Measurements from ENCODE around the gene RIC8A. TPM values are rescaled to one million over a fixed set of nuclear protein-coding genes. Genes with fewer than 3 reads are reported as not detected.
A peak's percentile ranks its signal among the peaks of the same experiment; 100 is the strongest.

The RIC8A gene
- total RNA-seq, 1 donor from 2014 or later, result 103 TPM

DNA sequence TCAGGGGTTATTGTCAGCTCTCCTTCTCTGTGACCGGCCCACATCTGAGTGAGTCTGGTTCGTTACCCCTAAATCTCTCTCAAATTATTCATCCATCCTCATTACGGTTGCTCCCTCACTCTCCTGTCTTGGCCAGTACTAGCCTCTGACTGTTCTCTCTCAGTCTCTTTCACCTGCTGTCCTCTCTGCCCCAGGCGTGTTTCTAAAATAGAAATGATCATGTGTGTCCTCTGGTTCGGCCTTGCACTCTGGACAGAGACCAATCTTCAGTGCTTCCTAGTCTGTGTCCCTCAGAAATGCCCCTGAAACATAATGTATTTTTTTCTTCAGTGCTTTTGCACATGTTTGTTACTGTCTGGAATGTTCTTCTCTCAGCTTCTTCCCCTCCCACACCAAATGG, 34.1 kb downstream of the RIC8A start:
- ATAC-seq, result no peak
- intact Hi-C loops (cut with DNase I), result no loop called here
- Histone ChIP-seq H3K4me3 (no peak overlapping the region), H3K4me1 (peaks cover 16% of the 10 kb centered on the region), H3K27me3 (ENCODE audit: low read depth) (no peaks in the 10 kb centered on the region), H3K9me3 (no peaks in the 10 kb centered on the region), H3K36me3 (peaks cover 77% of the 10 kb centered on the region), H3K27ac (no peak overlapping the region)
- TF ChIP-seq, protein P1, sequence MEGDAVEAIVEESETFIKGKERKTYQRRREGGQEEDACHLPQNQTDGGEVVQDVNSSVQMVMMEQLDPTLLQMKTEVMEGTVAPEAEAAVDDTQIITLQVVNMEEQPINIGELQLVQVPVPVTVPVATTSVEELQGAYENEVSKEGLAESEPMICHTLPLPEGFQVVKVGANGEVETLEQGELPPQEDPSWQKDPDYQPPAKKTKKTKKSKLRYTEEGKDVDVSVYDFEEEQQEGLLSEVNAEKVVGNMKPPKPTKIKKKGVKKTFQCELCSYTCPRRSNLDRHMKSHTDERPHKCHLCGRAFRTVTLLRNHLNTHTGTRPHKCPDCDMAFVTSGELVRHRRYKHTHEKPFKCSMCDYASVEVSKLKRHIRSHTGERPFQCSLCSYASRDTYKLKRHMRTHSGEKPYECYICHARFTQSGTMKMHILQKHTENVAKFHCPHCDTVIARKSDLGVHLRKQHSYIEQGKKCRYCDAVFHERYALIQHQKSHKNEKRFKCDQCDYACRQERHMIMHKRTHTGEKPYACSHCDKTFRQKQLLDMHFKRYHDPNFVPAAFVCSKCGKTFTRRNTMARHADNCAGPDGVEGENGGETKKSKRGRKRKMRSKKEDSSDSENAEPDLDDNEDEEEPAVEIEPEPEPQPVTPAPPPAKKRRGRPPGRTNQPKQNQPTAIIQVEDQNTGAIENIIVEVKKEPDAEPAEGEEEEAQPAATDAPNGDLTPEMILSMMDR (IDR thresholded peaks at IDR 0.05), result no peak
- no peak for DNase-seq

DNA sequence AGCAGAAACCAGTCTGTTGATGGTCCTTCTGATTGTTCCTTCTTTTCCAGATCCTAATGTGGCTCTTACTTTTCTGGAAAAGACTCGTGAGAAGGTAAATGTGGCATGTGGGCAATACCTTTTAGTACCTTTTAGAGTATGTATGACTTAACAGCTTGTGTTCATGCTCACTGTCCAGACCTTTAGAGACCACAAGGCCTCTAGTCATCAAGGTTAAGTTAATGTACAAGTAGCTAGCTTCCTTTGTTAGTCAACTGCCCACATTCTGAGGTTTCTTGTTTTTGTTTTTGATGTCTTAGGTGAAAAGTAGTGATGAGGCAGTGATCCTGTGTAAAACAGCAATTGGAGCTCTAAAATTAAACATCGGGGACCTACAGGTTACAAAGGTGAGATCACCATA, 36.9 kb downstream of the RIC8A start:
- intact Hi-C loops (cut with DNase I), result no loop called here
- no peaks in the 10 kb centered on the region for H3K4me1 ChIP-seq
- TF ChIP-seq, protein P1 (IDR thresholded peaks at IDR 0.05), result no peak
- H3K27ac ChIP-seq, result no peak overlapping the region
- H3K27me3 ChIP-seq (ENCODE audit: low read depth), result no peaks in the 10 kb centered on the region
- no peak overlapping the region for H3K4me3 ChIP-seq
- DNase-seq, result no peak
- no peak for ATAC-seq
- H3K36me3 ChIP-seq, result peaks cover 97% of the 10 kb centered on the region
- no peaks in the 10 kb centered on the region for H3K9me3 ChIP-seq

DNA sequence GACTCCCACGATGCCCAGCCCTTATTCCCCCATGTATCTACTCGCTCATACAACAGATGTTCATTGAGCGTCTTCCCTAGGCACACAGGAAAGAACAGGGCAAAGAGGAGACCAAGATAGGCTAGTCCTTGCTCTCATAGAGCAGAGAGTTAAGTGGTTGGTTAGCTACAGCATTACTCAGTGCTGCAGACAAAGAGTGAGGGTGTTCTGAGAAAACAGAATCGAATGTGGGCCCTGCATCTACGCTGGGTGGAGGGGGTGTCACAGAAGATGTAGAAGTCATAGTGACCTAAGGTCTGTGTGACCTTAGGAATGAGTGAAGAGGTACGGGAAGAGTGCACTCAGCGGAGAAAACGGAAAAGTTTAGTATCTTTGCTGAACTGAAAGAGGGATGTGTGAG, 41.6 kb downstream of the RIC8A start:
- no peaks in the 10 kb centered on the region for H3K9me3 ChIP-seq
- ATAC-seq, result no peak
- H3K4me1 ChIP-seq, result no peaks in the 10 kb centered on the region
- DNase-seq, result no peak
- no peaks in the 10 kb centered on the region for H3K27me3 ChIP-seq (ENCODE audit: low read depth)
- H3K4me3 ChIP-seq, result no peak overlapping the region
- peaks cover 93% of the 10 kb centered on the region for H3K36me3 ChIP-seq
- TF ChIP-seq, protein P1 (IDR thresholded peaks at IDR 0.05), result no peak
- intact Hi-C loops (cut with DNase I), result no loop called here
- no peak overlapping the region for H3K27ac ChIP-seq

DNA sequence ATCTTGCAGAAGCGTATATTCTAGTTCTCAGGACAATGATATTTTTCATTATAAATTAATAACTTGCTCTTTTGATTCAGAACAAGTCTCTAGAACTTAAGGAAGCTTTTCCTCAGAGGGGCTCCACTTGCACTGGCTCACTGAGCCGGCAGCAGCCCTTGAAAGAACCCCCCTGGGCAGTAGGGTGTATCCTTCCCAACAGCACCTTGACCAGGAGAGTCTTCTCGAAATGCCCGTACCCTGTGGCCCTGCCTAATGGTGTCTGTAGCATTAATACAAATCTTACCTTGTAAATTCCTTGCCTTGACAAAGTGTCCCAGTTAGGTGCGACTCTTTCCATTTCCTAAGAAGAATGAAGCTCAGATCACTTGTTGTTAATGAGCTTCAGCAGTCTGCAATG, 42.8 kb downstream of the RIC8A start:
- intact Hi-C loops (cut with DNase I), result no loop called here
- peaks cover 80% of the 10 kb centered on the region for H3K36me3 ChIP-seq
- ATAC-seq, result no peak
- no peak overlapping the region for H3K4me3 ChIP-seq
- DNase-seq, result no peak
- H3K27me3 ChIP-seq (ENCODE audit: low read depth), result no peaks in the 10 kb centered on the region
- no peaks in the 10 kb centered on the region for H3K4me1 ChIP-seq
- no peaks in the 10 kb centered on the region for H3K9me3 ChIP-seq
- no peak overlapping the region for H3K27ac ChIP-seq
- TF ChIP-seq, protein P1 (IDR thresholded peaks at IDR 0.05), result no peak

DNA sequence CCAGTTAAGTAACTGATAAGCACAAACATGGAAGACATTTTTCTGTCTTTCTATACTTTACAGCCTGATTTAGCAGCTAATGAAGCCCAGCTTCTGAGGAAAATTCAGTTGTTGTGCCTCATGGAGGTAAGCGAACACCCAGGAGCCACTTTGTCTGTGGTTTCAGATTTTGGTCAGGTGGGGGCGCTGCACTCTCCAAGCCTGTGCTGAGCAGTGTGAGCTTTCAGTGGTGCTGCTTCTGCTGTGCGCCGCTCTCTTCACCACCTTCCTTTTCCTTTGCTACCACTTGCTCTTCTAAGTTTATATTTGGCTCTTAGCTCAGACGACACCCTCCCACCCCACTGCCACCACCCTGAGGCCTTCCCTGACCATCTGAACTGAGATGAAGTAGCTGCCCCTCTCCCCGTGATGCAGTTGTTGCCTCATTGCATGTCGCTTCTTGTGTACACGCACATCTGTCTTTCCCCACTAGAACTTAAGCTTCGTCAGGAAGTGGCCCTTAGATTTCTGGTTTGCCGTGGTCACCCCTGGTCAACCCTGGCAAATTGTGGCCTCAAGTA, 43.3 kb downstream of the RIC8A start:
- intact Hi-C loops (cut with DNase I), result no loop called here
- Histone ChIP-seq H3K4me1 (no peaks in the 10 kb centered on the region), H3K9me3 (no peaks in the 10 kb centered on the region), H3K4me3 (no peak overlapping the region), H3K36me3 (peaks cover 77% of the 10 kb centered on the region), H3K27ac (no peak overlapping the region), H3K27me3 (ENCODE audit: low read depth) (no peaks in the 10 kb centered on the region)
- ATAC-seq, result peak; percentile 83
- peak; percentile 77 for DNase-seq
- TF ChIP-seq, protein P1 (IDR thresholded peaks at IDR 0.05), result peak; percentile 69
